Measurements from ENCODE around the gene SLCO2B1.

The SLCO2B1 gene

GRCh38 chr11:75145196-75145971, 5.5 kb upstream of the SLCO2B1 start:
- no peak for DNase-seq (ENCODE audit: low read depth)

DNA sequence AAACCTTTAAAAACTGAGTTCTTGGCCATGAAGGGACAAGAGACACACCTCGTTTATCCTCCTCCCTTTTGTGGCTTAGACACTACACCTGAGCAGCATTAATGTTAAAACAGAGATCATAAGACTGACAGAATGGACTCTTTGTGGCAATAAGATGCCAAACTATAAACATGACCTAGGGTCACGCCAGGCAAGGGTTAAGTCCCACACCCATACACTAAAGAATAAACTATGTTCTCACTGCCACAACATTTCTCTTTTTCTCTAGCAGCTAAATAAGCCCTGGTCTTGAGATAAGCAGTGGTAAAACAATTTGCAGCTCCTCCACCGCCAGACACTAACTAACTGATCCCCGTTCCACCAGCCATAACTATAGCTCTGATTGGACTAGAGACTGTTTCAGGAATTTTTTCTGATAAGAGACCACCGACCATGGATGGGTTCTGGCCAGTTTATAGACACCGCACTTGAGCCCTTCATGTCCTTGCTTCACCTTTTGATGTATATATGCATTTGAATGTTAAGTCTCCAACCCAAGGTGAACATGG, 4.9 kb upstream of the SLCO2B1 start:
- no peak for DNase-seq (ENCODE audit: low read depth)

DNA sequence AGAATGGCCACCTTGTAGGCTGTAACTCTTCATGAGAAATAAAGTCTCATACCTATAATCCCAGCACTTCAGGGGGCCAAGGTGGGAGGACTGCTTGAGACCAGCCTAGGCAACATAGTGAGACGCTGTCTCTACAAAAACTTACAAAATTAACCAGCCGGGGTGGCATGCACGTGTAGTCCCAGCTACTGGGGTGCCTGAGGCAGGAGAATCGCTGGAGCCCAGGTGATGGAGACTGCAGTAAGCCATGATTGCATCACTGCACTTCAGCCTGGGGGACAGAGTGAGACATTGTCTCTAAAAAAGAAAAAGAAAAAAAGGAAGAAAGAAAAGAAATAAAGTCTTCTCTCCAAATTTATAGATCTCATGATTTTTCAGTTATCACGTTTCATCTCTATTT, 4.2 kb upstream of the SLCO2B1 start:
- DNase-seq (ENCODE audit: low read depth) = no peak

- no peak for DNase-seq (ENCODE audit: low read depth)
Observed at GRCh38 chr11:75147191-75147874, 3.6 kb upstream of the SLCO2B1 start.

- DNase-seq (ENCODE audit: low read depth) = no peak
Observed at GRCh38 chr11:75147875-75148263, 3.0 kb upstream of the SLCO2B1 start.

DNA sequence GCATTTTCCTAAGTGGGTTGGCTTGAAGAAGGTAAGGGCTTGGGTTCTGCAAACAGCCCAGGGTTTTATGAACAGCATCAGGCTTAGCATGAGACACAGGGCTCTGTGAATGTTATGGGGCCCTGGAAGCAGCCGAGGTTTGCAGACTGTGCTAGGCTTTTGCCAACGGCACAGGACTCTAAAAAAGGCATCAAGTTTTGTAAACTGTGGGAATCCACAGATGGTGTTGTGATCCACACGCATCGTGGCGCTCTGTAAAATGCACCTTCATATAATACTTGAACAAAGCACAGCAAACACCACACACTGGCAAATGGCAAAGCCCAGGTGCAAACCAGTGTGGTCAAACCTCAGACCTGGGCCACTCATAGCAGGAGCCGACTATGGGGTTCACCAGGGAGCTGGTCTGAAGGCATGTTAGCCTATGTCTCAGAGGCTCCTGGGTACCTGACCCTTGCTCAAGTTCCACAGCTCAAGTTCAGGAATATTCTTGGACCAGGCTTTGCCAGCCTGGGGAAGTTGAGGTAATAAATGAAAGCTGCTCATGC, 2.4 kb upstream of the SLCO2B1 start:
- DNase-seq (ENCODE audit: low read depth) = no peak

DNA sequence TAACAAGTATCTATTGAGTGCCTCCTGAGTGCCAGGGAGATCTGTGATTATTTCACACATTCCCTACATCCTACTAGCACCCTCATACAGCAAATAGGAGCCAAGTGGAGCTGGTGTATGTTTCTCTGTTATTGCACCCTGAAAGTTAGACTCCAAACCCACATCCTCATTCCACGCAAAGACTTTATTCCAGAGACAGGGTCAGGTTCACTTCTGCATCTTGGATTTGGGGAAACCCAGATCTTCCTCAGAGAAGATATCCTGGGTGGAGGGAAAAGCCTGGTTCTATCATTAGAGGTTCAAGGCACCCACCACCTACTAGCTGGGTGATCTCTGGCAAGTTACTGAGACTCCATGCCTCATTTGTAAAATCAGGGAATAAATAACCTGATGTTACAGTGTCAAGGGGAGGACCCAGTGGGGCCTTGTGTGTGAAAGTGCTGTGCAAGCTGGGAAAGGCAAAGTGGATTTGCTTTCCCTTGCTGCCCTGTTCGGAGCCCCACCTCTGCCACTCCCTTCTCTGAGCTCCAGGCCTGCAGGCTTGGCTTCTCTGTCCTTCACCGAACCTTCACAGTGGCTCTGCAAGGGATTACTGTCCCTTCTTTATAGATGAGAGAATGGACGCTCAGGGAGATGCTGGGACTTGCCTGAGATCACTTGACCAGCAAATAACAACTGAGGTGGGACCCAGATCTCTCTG, 991 bp upstream of the SLCO2B1 start:
- no peak for DNase-seq (ENCODE audit: low read depth)

DNA sequence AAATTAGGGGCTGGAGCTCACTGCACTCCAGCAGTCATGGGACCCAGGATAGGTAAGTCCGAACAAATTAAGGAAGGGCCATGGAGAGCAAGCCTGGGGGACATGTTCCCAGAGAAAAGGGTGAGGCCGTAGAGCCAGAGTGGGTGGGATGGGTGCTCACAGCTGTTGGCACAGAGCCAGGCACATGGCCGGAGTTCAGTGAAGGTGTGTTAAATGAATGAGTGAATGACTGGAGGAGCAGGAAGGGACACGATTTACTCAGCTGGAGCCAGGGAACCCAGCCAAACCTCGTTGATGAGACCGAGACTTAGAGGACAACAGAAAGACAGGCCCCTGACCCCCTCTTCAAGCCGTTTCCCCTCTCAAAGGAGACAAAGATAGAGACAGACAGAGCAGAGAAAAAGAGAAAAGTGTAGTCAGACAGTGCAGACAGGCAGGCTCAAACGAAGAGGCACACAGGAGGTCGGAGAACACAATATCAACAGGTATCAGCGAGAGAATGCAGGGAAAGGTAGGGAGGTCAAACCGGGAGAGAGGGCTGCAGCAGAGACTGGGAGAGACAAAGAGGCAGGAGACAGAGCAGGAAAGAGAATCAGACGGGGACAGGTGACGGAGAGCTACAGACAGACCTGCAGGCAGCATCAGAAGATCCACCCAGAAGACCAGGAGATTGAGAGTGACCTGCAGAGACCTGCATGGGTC, 590 bp downstream of the SLCO2B1 start:
- no peak for DNase-seq (ENCODE audit: low read depth)

GRCh38 chr11:75152090-75152489, 1.2 kb downstream of the SLCO2B1 start:
- DNase-seq (ENCODE audit: low read depth) = no peak

GRCh38 chr11:75152651-75153427, 1.9 kb downstream of the SLCO2B1 start:
- no peak for DNase-seq (ENCODE audit: low read depth)

DNA sequence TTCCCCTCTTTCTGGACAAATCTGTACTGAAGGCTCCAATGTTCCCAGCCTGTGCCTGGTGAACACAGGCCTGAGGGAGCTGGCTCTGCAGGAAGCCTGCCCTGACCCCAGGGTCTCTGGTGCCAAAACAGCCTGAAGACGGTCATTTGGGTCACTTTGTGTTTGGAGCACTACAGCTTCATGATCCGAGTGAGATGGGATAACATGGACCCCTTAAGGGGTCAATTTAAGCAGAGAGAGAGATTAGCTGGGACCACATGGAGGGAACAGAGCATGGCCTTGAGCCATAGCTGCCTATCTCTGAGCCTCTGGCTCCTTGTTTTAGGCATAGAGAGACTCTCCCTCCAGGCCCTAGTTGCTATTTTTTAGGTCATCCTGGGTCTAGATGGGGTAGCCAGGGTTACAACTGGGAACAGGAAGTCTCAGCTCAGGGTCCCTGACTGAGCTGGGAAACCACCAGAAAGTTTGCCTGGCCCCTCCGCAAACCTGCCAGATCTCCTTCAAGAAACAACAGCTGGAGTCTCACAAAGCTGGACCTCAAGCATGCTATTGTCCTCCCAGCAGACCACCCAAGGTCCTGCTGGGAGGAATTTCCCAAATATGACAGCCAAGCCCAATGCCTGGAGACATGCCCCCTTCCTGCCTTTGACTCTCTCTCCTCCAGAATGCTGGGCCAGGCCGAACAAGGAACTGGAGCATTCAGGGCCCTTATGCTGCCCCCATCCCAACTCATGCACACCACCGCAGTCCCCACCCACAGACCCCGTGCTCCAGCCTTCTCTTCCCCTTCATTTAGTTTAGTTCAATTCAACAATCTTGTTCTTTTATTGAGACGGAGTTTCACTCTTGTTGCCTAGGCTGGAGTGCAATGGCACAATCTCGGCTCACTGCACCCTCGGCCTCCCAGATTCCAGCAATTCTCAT, 4.0 kb downstream of the SLCO2B1 start:
- DNase-seq (ENCODE audit: low read depth) = no peak

DNA sequence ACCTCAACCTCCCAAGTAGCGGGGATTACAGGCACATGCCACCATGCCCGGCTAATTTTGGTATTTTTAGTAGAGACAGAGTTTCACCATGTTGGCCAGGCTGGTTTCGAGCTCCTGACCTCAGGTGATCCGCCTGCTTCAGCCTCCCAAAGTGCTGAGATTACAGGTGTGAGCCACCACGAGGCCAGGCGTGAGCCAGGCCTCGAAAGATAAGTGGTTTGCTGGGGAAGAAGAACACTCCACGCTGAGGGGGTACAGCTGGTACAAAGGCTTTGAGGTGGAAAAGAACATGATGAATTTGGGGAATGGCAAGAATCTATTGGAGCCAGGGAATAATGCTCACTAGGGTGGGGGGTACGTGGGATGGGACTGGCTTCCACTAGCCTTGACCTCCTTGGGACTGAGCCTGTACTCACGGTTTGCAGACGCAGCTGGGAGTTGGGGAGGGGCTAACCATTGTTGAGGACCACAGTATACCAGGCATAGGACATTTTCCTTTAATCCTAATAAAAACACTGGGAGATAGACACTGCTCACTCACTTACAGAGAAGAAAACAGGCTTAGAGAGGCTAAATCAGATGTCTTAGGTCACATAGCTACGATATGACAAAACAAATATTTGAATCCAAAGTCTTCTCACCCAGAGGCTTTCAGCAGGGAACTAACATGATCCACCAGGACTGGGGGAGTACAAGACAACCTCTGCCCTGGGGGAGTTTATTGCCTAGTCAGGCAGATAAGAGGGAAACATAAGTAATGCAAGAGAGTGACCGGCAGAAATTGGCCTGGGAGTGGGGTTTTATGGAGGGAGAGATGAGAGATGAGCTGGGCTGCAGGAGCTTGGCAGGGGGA, 4.9 kb downstream of the SLCO2B1 start:
- DNase-seq (ENCODE audit: low read depth) = no peak

GRCh38 chr11:75158241-75158640, 7.3 kb downstream of the SLCO2B1 start:
- no peak for DNase-seq (ENCODE audit: low read depth)

GRCh38 chr11:75158696-75159150, 7.8 kb downstream of the SLCO2B1 start:
- DNase-seq (ENCODE audit: low read depth) = no peak

- DNase-seq (ENCODE audit: low read depth) = no peak
Observed at GRCh38 chr11:75159151-75159953, 8.4 kb downstream of the SLCO2B1 start.

DNA sequence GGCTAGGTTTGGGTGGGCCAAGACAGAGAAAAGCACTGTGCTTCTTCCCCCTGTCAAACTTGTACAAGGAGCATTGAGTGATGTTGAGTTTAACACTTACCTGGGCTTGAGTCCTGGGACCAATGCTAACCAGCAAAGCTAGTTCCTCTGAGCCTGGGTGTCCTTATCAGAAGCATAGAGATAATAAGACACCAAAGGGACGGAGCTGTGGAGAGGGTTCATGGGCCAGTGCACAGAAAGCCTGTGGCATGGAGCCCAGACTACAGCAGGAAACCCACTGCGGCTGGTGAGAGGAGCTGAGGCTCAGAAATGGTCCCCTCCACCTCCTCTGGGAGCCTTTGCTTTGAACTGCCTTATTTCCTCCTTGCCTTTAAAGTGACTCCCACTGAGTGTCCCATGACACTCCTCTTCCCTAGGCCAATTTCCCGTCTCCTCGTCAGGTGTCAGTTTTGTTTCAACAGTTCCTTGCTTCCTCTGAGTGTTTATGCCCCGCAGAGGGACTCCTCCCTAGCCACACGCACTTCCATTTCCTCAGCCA, 9.4 kb downstream of the SLCO2B1 start:
- no peak for DNase-seq (ENCODE audit: low read depth)

DNA sequence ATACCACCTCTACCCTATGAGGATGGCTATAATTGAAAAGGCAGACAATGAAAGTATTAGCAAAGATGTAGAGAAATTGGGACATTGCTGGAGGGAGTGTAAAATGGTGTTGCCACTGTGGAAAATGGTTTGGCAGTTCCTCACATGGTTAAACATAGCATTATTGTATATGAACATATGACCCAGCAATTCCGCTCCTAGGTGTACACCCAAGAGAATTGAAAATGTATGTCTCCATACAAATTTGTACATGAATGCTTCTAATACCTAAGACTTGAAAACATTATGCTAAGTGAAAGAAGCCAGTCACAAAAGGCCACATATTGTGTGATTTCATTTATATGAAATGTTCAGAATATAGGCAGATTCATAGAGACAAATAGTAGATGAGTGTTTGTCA, 10.0 kb downstream of the SLCO2B1 start:
- no peak for DNase-seq (ENCODE audit: low read depth)
